ENCODE measurements around the gene RNF126. TPM values are rescaled to one million over a fixed set of nuclear protein-coding genes. Genes with fewer than 3 reads are reported as not detected.

RNF126 gene
- total and polyA plus RNA-seq, 7 donors, result 25.2 to 72.1 (median 51.6) TPM

- H3K4me3 ChIP-seq, result no peak overlapping the region
- DNase-seq, result no peak
- H3K36me3 ChIP-seq (ENCODE audit: insufficient read depth in 1 of 2, low read depth in 1 of 2), result peaks cover 0 to 49% of the 10 kb centered on the region in 2 donors
- no peak for TF ChIP-seq CTCF (IDR thresholded peaks at IDR 0.05)
- H3K27ac ChIP-seq, result no peak overlapping the region
- ATAC-seq, result no peak
- intact Hi-C loops (cut with DNase I), result no loop called here
- H3K27me3 ChIP-seq (ENCODE audit: insufficient read depth in 3 of 3, low read length in 2 of 3), result no peaks in the 10 kb centered on the region
- no peaks in the 10 kb centered on the region for H3K9me3 ChIP-seq
- 77 to 83% (median 80%) methylated on average over 17 of the region's 17 CpGs for WGBS, 3 donors
- peaks cover 15% of the 10 kb centered on the region for H3K4me1 ChIP-seq
Observed at GRCh38 chr19:653425-653824, 9.6 kb downstream of the RNF126 start.

- Histone ChIP-seq H3K9me3 (no peaks in the 10 kb centered on the region), H3K27ac (no peak overlapping the region), H3K27me3 (ENCODE audit: insufficient read depth in 3 of 3, low read length in 2 of 3) (no peaks in the 10 kb centered on the region), H3K4me1 (peaks cover 8% of the 10 kb centered on the region), H3K36me3 (ENCODE audit: insufficient read depth in 1 of 2, low read depth in 1 of 2) (peaks cover 2 to 56% of the 10 kb centered on the region in 2 donors), H3K4me3 (no peak overlapping the region)
- ATAC-seq (no peak), DNase-seq (no peak)
- intact Hi-C loops (cut with DNase I), result no loop called here
- TF ChIP-seq CTCF (IDR thresholded peaks at IDR 0.05), result no peak
- 92% methylated on average over 50 to 54 of the region's 54 CpGs for WGBS, 3 donors
Observed at GRCh38 chr19:652467-653389, 10.3 kb downstream of the RNF126 start.

- H3K4me1 ChIP-seq, result peaks cover 1% of the 10 kb centered on the region
- TF ChIP-seq CTCF (IDR thresholded peaks at IDR 0.05), result no peak
- H3K36me3 ChIP-seq (ENCODE audit: insufficient read depth in 1 of 2, low read depth in 1 of 2), result peaks cover 5 to 63% of the 10 kb centered on the region in 2 donors
- no peak for DNase-seq
- H3K27ac ChIP-seq, result no peak overlapping the region
- ATAC-seq, result no peak
- H3K9me3 ChIP-seq, result no peaks in the 10 kb centered on the region
- H3K27me3 ChIP-seq (ENCODE audit: insufficient read depth in 3 of 3, low read length in 2 of 3), result no peaks in the 10 kb centered on the region
- intact Hi-C loops (cut with DNase I), result no loop called here
- H3K4me3 ChIP-seq, result no peak overlapping the region
- WGBS, 3 donors, result 88 to 93% (median 89%) methylated on average over 23 to 24 of the region's 24 CpGs
Observed at GRCh38 chr19:651991-652390, 11.0 kb downstream of the RNF126 start.

GRCh38 chr19:651114-651818, 11.7 kb downstream of the RNF126 start:
- no peak for ATAC-seq
- Histone ChIP-seq H3K27ac (no peak overlapping the region), H3K4me1 (no peaks in the 10 kb centered on the region), H3K9me3 (no peaks in the 10 kb centered on the region), H3K27me3 (ENCODE audit: insufficient read depth in 3 of 3, low read length in 2 of 3) (no peaks in the 10 kb centered on the region), H3K4me3 (no peak overlapping the region), H3K36me3 (ENCODE audit: insufficient read depth in 1 of 2, low read depth in 1 of 2) (peaks cover 7 to 70% of the 10 kb centered on the region in 2 donors)
- TF ChIP-seq CTCF (IDR thresholded peaks at IDR 0.05), result no peak
- DNase-seq, result no peak
- intact Hi-C loops (cut with DNase I), result no loop called here
- 91 to 94% (median 94%) methylated on average over 55 to 58 of the region's 58 CpGs for WGBS, 3 donors
